NCI-H526 (cell line): Measurements from ENCODE around the gene KCNAB2.

Source experiments
- DNase-seq, 2 experiments: peaks; one replicate each; lab custom pipeline; 2025; lab: John Stamatoyannopoulos, UW

KCNAB2 gene

GRCh38 chr1:6109688-6110087 is 64.0 kb downstream of the KCNAB2 start:
- DNase-seq: no peak

GRCh38 chr1:6110326-6110725 is 64.6 kb downstream of the KCNAB2 start:
- no peak for DNase-seq

- DNase-seq: no peak
Observed at GRCh38 chr1:6111571-6111970, 65.9 kb downstream of the KCNAB2 start.

GRCh38 chr1:6111991-6112689 is 66.5 kb downstream of the KCNAB2 start:
- no peak for DNase-seq

- DNase-seq: no peak
Observed at GRCh38 chr1:6112690-6113005, 67.0 kb downstream of the KCNAB2 start.

GRCh38 chr1:6113116-6113515 is 67.4 kb downstream of the KCNAB2 start:
- DNase-seq: no peak

- DNase-seq: no peak
Observed at GRCh38 chr1:6113745-6114144, 68.1 kb downstream of the KCNAB2 start.

GRCh38 chr1:6116137-6116536 is 70.4 kb downstream of the KCNAB2 start:
- DNase-seq: no peak

GRCh38 chr1:6117064-6117463 is 71.4 kb downstream of the KCNAB2 start:
- DNase-seq: no peak

GRCh38 chr1:6117624-6118023 is 71.9 kb downstream of the KCNAB2 start:
- no peak for DNase-seq

- DNase-seq: no peak
Observed at GRCh38 chr1:6118415-6118814, 72.7 kb downstream of the KCNAB2 start.

GRCh38 chr1:6121021-6121421 is 75.3 kb downstream of the KCNAB2 start:
- DNase-seq: no peak

- no peak for DNase-seq
Observed at GRCh38 chr1:6121651-6122370, 76.1 kb downstream of the KCNAB2 start.

- no peak for DNase-seq
Observed at GRCh38 chr1:6123083-6123482, 77.4 kb downstream of the KCNAB2 start.

- DNase-seq: no peak
Observed at GRCh38 chr1:6123816-6124215, 78.1 kb downstream of the KCNAB2 start.

- DNase-seq: no peak
Observed at GRCh38 chr1:6124341-6124740, 78.7 kb downstream of the KCNAB2 start.

- no peak for DNase-seq
Observed at GRCh38 chr1:6124746-6125365, 79.2 kb downstream of the KCNAB2 start.

GRCh38 chr1:6125366-6125765 is 79.7 kb downstream of the KCNAB2 start:
- no peak for DNase-seq

- DNase-seq: no peak
Observed at GRCh38 chr1:6126028-6126427, 80.3 kb downstream of the KCNAB2 start.

GRCh38 chr1:6126521-6127067 is 80.9 kb downstream of the KCNAB2 start:
- no peak for DNase-seq

GRCh38 chr1:6127587-6128163 is 82.0 kb downstream of the KCNAB2 start:
- DNase-seq: peak; percentile 67 to 96

- DNase-seq: no peak
Observed at GRCh38 chr1:6128276-6129081, 82.8 kb downstream of the KCNAB2 start.
